Measurements from ENCODE around the gene ZNF384.
A peak's percentile ranks its signal among the peaks of the same experiment; 100 is the strongest.

ZNF384 gene

GRCh38 chr12:6703631-6704030, 14.5 kb upstream of the ZNF384 start:
- no peak overlapping the region for H3K4me3 ChIP-seq (ENCODE audit: low read length)
- no peak for DNase-seq (ENCODE audit: low read depth)
- TF ChIP-seq, protein P1, sequence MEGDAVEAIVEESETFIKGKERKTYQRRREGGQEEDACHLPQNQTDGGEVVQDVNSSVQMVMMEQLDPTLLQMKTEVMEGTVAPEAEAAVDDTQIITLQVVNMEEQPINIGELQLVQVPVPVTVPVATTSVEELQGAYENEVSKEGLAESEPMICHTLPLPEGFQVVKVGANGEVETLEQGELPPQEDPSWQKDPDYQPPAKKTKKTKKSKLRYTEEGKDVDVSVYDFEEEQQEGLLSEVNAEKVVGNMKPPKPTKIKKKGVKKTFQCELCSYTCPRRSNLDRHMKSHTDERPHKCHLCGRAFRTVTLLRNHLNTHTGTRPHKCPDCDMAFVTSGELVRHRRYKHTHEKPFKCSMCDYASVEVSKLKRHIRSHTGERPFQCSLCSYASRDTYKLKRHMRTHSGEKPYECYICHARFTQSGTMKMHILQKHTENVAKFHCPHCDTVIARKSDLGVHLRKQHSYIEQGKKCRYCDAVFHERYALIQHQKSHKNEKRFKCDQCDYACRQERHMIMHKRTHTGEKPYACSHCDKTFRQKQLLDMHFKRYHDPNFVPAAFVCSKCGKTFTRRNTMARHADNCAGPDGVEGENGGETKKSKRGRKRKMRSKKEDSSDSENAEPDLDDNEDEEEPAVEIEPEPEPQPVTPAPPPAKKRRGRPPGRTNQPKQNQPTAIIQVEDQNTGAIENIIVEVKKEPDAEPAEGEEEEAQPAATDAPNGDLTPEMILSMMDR (conservative IDR thresholded peaks at IDR 0.05; ENCODE audit: low read length), result no peak

DNA sequence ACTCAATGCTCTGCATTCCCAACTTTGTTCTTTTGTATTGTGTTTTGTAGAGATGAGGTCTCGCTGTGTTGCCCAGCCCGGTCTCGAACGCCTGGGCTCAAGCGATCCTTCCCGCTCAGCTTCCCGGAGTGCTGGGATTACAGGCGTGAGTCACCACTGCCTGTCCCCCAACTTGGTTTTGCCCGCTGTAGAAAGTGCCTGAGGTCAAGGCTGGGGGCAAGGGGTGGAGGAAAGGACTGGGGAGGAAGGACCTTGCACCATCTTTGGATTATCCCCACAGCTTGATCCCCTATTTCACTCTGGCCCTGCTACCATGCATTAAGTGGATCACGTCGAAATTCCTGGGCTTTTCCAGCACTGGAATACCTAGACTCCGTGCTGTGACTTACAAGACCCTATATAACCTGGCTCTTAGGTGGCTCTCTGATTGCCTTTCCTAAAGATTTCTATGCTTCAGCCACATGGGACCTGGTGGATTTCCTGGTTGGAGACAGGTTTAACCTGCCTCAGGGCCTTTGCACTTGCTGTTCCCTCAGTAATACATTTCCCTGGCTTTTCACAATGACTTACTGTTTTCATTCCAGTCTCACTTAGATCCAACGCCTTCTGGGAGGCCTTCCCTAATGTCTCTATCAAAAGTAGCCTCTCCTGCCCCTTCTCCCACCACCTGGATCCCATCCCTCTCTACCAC, 12.0 kb upstream of the ZNF384 start:
- TF ChIP-seq, protein P1 (conservative IDR thresholded peaks at IDR 0.05; ENCODE audit: low read length), result no peak
- H3K4me3 ChIP-seq (ENCODE audit: low read length), result peak overlapping the region; percentile 59
- no peak for DNase-seq (ENCODE audit: low read depth)

DNA sequence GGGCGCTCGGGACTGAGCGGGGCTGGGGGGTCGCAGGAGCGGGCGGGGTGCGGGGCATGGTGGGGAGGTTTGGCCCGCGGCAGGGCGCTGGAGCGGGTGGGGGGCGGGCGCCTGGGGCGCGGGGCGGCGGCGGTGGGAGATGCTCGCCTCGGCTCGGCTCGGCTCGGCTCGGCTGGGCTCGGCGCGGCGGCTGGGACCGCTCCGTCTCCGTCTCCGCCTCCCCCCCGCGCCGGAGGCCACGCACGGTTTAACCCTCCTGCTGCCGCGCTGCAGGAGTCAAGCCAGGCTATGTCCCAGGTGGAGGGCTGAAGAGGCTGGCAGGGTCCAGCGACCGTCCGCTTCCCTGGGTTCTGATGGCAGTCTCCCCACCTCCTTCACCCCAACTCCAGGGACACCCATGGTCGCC, 11.5 kb upstream of the ZNF384 start, which contains the start of gene PIANP:
PIANP (minus strand) TSS at position 170 of the 406 bp plus-strand sequence. CDS start 2,754 bp downstream, outside the sequence.
- peak; percentile 16 for DNase-seq (ENCODE audit: low read depth)
- TF ChIP-seq, protein P1 (conservative IDR thresholded peaks at IDR 0.05; ENCODE audit: low read length), result no peak
- H3K4me3 ChIP-seq (ENCODE audit: low read length), result peak within 1 kb of the TSS; percentile 59

DNA sequence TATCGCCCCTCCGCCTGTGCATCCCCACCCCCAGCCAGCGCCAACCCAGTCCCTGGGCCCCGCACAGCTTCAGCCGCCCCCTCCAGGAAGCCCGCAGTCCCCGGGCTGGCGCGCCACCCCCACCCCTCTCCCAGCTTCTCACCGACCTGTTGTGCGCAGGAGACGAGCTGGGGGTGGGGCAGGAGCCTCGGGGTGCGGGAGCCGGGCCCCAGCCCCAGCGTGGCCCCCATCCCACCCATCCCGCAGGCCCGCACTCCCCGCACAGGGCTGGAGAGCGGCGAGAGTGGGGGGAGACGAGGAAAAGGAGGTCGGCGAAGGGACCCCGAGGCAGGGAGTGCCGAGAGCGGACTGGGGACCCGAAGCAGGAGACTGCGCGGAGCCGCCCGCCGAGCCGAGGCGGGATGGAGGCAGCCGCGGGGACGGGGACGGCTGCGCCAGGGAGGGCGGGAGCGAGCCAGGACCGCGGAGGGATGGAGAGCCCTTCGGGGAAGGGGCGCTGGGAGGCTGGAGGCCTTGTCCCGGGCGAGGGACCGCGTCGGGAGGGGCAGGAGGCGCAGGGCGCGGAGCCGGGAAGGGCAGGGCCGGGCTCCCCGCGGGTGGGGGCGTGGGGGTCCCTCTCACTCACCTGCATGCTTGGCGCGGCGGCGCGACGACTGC, 10.9 kb upstream of the ZNF384 start:
- DNase-seq (ENCODE audit: low read depth), result no peak
- TF ChIP-seq, protein P1 (conservative IDR thresholded peaks at IDR 0.05; ENCODE audit: low read length), result no peak
- peak overlapping the region; percentile 57 for H3K4me3 ChIP-seq (ENCODE audit: low read length)

- H3K4me3 ChIP-seq (ENCODE audit: low read length), result peak overlapping the region; percentile 57
- DNase-seq (ENCODE audit: low read depth), result no peak
- TF ChIP-seq, protein P1 (conservative IDR thresholded peaks at IDR 0.05; ENCODE audit: low read length), result no peak
These were observed 10.2 kb upstream of the ZNF384 start for GRCh38 chr12:6699259-6699988.

DNA sequence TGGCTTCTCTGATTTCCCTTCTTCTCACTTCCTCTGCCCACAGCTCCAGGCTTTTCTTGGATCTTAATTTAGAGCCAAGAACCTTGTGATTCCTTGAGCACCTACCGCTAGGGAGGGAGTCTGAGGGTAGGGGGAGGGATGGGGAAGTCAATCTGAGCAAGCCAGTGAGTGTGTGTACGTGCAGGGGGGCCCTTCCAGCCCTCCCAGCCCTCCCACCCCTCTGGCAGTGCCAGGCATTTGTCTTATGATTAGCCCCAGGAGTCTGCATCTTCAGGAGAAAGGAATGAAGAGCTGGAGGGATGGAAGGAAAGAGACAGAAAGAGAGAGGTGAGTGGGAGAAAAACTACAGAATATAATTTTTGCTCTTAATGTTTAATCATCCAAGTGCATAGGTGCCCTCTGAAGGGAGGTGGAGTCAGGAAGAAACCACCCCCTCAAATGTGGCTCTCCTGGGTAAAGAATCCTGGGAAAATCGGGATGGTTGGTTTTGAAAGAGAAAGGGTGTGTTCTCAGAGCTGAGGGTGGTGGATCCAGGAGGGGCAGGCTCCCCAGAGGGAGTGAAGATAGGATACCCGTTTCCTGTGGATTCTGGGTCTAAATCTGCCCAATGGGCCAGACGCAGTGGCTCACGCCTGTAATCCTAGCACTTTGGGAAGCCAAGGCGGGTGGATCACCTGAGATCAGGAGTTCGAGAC, 9.3 kb upstream of the ZNF384 start:
- no peak overlapping the region for H3K4me3 ChIP-seq (ENCODE audit: low read length)
- no peak for DNase-seq (ENCODE audit: low read depth)
- TF ChIP-seq, protein P1 (conservative IDR thresholded peaks at IDR 0.05; ENCODE audit: low read length), result no peak

Data from AG10803 (cell line).